Measurements from ENCODE around the gene CHD9. TPM values are rescaled to one million over a fixed set of nuclear protein-coding genes. Genes with fewer than 3 reads are reported as not detected.
"Not testable (repeated sequence)": the region's sequence is repeated elsewhere in the genome, so short reads cannot be mapped to it uniquely, and the experiment has no call there.

CHD9 gene
- total RNA-seq, 4 donors from 2014 or later, result 59.0 to 210 (median 80.4) TPM

- TF ChIP-seq CTCF (IDR thresholded peaks at IDR 0.05), result no peak
- no peak for ATAC-seq (ENCODE audit: low FRiP score)
- no peak for DNase-seq (ENCODE audit: low spot score)
Observed at GRCh38 chr16:53320992-53321391, 266.2 kb downstream of the CHD9 start.

GRCh38 chr16:53323924-53324323, 269.1 kb downstream of the CHD9 start:
- ATAC-seq (ENCODE audit: low FRiP score), result no peak
- no peak for DNase-seq (ENCODE audit: low spot score)
- TF ChIP-seq CTCF (IDR thresholded peaks at IDR 0.05), result no peak

- DNase-seq (ENCODE audit: low spot score); ATAC-seq (ENCODE audit: low FRiP score): not testable (repeated sequence)
Observed at GRCh38 chr16:53330991-53331390, 276.2 kb downstream of the CHD9 start.

- no peak for DNase-seq (ENCODE audit: low spot score)
- TF ChIP-seq CTCF (IDR thresholded peaks at IDR 0.05), result no peak
- no peak for ATAC-seq (ENCODE audit: low FRiP score)
Observed at GRCh38 chr16:53334581-53334980, 279.8 kb downstream of the CHD9 start.

GRCh38 chr16:53337294-53337693, 282.5 kb downstream of the CHD9 start:
- TF ChIP-seq CTCF (IDR thresholded peaks at IDR 0.05), result no peak
- ATAC-seq (ENCODE audit: low FRiP score), result no peak
- no peak for DNase-seq (ENCODE audit: low spot score)

GRCh38 chr16:53341792-53342191, 287.0 kb downstream of the CHD9 start:
- no peak for TF ChIP-seq CTCF (IDR thresholded peaks at IDR 0.05)
- ATAC-seq (ENCODE audit: low FRiP score) (no peak), DNase-seq (ENCODE audit: low spot score) (no peak)

- no peak for ATAC-seq (ENCODE audit: low FRiP score)
- no peak for DNase-seq (ENCODE audit: low spot score)
- TF ChIP-seq CTCF (IDR thresholded peaks at IDR 0.05), result no peak
Observed at GRCh38 chr16:53355064-53355463, 300.3 kb downstream of the CHD9 start.
